ENCODE data around the gene AKIP1.
A peak's percentile ranks its signal among the peaks of the same experiment; 100 is the strongest.
"Not testable (repeated sequence)": the region's sequence is repeated elsewhere in the genome, so short reads cannot be mapped to it uniquely, and the experiment has no call there.

The AKIP1 gene

DNA sequence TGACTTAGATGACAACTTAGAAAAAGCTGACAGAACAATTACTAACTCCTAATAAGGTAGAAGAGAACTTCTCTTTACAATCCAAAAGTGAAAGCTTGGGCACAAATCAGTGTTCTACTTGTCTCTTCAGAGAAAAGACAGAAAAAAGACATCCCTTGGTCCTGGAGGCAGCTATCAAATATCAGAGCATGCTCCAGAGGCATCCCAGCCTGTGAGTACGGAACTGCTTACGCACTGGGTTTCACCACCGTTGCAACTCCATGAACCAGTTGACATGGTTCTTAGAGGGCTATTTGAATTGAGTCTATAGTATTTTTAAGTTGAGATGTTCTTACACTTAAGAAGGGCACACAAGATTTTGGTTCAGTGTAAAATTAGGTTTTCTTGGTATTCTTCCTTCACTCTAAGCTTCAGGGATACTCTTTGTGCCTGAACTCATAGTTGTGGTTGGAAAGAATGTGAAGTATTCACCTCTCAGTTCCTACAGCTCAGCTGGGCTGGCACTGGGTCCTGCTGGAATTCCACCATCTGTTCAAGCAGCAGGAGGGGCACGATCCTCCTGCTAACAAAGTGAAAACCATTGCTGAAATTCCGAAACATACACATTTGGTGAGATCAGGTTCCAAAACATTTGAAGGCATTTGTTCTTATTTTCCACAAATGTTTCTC lies 6.3 kb downstream of the AKIP1 start:
- no peak for DNase-seq

DNA sequence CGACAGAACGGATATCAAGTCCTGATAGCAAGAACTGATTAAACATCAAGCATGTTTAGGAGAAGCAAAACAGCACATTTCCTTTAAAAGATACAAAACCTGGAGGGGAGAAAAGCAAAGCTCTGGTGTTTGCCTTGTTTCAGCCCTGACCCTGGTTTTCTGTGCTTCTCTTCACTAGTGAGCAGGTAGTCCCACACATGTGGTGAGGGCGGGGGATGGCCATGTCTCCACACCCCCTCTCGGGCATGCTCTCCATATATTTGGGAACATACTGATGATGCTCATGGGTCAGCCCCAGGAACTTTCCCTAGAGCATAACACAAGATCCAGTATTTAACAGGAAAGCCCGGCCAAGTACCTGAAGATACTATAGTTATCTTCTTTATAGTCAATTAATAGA lies 11.7 kb downstream of the AKIP1 start:
- DNase-seq: no peak

DNA sequence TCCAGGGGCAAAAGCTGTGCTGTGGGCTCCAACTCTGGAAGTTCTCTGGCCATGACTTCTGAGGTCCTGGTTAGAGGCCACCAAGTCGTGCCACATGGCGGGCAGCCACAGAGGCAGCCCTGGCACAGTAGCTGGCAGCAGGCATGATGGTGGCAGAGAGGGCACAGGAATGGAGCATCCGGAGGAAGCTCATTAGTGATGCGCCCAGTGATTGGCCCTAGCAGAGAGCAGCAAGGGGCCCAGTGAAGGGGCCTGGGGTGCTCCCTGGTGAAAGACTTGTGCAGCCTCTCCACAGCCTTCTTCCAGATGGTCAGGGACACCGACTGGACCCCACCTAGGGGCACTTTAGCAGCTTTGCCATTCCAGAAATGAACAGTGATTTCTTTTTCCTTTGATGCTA lies 14.7 kb downstream of the AKIP1 start:
- no peak for DNase-seq

DNA sequence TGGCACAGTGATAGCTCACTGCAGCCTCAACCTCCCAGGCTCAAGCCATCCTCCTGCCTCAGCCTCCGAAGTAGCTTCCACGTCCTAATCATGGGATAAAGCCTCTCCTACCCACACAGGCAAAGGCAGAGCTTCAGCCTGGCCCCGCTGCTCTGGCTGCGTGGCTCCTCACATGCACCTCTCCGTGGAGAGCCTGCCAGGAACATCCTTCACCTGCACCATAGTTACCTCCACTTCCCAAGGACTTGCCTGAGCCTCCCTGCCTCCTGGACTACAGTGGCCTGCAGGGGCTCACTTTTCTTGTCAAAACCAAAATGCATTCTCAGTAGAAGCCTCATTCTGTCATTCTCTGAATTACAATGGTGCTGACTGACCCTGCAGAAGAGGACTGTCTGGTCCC lies 15.2 kb downstream of the AKIP1 start:
- DNase-seq: no peak

DNA sequence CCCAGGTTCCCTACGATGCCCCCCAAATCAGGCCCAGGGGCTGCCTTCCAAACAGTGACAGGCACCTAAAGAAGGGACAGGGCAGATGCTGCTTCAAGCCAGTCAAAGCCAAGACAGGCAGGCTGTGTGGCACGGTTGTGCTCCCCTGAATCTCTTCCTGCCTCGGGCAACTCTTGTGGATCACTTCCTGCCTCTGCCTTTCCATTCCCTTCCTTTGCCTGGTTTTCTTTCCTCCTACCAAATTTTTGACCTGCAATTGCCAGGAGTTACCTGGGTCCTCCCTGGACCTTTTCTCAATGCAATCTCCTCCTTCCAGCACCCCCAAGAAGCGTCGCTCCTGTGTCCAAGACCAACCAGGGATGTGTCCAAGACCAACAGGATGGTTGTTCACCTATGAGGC lies 16.2 kb downstream of the AKIP1 start:
- DNase-seq: no peak

DNA sequence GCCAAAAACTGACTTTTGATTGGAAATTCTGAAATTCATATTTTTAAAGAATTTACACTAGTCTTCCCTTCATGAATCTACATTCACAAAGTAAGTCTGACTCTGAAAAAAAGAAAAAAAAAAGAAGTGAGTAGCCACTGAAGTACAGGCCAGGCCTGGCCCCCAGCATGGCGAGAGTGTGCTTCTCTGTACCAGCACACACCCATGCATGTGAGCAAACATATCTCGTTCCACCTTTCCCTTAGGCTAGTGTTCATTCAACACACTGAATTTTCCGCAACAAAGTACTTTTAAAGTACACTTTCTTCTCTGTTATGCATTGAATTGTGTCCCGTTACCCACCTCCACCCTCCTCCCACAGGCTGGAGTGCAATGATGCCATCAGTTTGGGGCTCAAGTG lies 17.2 kb downstream of the AKIP1 start:
- DNase-seq: no peak

DNA sequence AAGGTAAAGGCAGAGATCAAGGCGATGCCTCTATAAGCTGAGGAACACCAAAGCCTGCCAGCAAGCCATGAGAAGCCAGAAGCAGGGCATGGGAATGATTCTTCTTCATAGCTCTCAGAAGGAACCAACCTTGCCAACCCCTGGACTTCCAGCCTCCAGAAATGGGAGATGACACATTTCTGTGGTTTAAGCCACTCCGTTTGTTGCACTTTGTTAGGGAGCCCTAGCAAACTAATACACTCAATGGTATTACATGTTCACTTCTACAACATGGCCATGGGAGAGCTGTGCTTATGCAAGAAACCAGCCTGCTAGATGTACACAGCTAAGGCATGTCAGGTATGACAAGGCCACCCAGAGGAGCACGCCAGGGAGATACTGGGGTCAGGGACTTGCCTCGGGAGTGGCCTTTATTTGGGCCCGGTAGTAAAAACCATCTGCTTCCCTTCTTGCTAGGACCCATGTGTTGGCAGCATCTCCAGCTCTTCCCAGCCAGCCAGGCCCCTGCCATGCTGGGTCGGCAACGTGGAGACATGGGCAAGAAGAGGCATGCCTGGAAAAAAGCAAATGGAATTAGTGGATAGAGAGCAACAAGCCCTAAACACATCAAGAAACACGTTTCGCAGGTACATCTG lies 18.1 kb downstream of the AKIP1 start:
- no peak for DNase-seq

DNA sequence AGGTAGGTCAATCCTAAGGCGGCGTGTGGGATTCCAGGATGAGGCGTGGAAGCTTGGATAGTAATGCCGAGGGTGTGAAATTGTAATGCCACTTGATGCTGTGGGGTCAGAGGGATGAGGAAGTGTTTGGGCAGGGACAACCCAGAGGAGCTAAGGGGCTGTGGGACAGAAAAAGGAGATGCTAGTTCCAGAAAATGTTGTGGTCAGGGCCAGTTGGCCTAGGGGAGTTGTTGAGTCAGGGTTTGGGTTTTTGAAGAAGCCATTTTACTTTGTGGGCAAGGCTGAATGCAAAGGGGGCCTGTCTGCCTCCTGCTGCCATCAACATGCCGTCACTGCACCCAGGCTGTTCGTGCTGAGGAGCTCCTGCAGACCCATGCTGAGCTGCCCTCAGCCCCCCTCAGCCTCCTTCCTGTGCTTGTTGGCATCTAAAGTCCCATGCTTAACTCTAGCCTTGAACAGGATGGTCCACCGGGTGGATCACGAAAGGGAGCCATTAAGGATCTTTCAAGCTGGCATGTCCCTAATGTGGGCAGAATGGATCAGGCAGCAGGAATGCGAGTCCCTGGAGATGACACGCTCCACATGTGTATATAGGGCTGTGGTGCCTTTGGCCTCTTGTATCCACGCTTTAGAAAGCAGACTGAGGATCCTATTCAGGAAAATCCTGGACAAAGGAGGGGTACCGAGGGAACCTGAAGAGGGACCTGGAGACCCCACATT lies 19.6 kb downstream of the AKIP1 start:
- no peak for DNase-seq

DNA sequence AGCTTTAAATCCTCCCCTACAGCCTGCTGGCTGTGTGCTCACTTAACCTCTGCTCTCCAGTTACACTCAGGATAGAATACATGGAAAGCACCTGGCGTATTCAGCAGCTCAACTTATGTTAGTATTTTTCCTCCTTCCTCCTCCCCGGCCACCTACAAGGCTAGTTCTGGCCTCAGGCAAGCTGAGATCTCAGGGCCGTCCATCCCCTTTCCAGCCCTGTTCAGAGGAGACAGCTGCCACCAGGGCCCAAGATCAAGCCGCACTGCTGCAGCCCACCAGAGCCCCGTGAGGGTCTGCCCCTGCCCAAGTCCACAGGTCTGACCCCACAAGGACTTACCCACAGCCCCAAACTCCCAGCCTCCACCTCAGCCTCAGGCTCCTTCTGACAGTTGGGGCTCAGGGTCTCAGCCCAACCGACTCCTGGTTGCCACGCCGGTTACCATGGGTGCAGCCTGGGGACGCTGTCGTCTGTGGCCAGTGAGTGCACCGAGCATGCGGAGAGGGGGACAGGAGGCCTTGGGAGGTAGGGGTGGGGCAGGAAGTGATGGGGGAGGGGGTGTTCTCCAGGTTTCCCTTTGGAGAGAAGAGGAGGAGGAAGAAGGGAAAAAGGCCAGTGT lies 21.7 kb downstream of the AKIP1 start, which contains the start of gene C11orf16:
TSS of gene C11orf16 (minus strand) at position 384 of the 617 bp plus-strand sequence. CDS start 639 bp downstream, outside the sequence.
- DNase-seq: peak; percentile 76 to 85

DNA sequence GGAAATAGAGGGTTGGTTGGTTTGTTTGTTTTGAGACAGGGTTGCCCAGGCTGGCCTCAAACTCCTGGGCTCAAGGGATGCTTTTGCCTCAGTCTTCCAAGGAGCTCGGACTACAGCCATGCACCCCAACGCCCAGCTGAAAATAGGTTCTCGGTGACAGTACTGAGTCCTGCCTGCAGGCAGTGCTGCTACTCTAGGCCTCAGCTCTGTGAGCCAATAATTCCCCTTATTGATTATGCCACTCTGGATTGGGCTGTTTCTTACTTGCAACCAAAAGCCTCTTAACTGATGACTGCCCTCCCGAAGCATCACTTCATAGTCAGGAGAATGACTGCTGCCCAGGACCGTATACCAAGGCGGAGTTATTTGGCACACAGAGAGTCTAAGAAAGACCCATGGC lies 22.9 kb downstream of the AKIP1 start:
- peak in 1 of 2 experiments; percentile 6 for DNase-seq

DNA sequence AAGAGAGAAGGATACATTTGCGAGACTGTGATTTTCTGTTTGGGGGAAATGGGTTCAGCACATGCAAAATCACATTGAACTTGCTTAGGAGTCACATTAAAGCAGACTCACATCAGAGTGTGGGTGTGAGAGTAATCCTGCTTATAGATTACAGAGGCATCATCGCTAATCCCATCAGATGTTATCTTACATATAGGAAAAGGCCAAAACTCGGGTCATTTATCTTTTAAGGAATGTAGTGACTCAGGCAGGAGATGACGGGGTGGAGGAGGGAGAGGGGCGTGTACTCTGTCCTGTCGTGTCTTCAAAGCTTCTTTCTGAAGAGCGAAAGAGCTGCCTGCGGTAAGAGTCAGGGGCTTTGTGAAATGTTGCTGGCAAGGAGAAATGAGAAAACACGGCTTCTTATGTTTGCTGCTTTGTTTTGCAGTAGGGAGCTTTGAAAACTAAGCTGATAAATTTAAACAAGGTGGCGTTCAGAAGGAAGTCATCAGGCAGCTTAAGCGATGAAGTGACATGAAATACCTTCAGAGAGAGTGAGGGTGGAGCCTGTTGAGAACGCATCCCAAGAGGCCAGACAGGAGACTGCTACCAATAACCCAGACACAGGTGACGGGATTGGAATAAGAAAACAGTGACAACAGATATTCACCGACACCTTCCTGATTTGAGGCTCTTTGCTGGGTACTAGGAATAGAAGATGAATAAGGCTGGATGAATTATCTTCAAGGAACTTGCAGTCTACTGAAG lies 23.9 kb downstream of the AKIP1 start:
- DNase-seq: no peak

DNA sequence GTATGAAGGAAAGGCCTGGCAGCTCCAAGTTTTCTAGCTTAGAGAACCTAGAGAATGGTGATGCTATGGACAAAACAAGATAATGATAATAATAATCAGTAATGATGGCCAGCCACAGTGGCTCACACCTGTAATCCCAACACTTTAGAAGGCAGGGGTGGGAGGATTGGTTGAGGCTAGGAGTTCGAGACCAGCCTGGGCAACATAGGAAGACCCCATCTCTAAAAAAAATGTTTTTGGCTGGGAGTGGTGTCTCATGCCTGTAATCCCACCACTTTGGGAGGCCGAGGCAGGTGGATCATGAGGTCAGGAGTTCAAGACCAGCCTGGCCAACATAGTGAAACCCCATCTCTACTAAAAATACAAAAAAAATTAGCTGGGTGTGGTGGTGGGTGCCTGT lies 24.8 kb downstream of the AKIP1 start:
- DNase-seq: not testable (repeated sequence)

DNA sequence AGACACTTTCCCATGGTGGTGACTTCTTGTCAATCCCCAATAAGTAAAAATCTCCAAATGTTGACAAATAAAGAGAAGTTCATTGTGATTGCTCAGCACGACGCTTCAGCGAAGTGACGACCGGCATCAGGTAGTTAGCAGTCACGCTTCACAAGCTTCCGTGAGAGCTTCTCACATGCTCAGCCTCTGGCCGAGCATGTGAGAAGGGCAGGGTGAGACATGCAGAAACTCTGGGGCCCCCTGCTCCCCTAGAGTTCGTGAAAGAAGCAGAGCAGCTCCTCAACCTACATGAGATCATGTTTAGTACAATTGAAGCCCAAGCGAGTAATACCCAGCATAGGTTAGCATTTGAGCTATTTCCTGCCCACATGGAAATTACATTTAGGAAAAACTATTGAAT lies 26.2 kb downstream of the AKIP1 start:
- DNase-seq: peak in 1 of 2 experiments; percentile 15

DNA sequence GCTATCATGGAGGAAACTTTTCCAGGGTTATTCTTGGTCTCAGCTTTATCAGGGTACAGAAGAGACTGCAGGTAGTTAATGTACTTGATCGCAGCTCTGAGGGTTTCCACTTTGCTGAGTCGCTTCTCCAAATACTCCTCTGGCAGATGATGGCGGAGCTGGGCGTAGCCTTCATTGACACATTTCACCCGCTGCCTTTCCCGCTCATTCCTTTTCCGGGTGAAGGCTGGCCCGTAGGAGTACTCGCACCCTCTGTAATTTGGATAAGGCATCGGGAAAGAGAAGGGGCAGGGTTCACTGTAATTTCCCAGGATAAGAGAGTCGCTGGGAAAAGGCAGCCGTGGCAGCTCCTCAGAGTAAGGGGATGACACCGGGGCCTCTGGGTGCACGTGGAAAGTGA lies 26.7 kb downstream of the AKIP1 start:
- DNase-seq: no peak

DNA sequence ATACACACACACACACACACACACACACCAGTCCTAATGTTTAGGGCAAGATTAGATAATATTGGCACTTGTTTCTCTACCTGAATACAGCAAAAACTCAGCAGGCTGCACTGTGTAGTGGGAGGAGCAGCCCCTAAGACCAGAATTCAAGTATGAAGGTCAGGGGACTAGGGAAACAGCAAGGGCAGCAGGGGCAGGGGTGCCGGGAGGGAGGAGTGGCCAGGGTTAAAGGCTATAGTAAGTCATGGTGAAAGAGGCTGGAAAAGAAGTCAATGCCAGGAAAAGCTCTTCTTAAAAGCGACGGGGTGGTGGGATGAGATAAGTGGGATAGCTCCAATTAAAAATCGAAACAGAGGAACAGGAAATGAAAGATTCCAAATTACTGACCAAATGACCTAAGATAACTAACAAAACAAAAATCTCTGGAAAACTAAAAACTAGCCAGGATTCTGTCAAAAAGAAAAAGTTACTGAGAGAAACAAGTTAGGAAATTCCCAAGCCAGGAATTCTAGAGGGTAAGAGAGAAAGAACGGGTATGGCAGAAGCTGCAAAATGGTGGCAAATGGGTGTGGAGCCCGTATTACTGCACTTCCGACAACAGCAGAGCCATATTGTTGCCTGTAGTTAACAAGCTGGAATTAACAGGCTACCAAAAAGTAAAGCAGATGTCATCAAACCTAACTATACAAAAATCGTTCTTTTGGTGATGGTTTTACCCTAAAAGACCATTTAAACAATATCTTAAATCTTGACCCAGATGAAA lies 30.5 kb downstream of the AKIP1 start:
- DNase-seq: no peak

DNA sequence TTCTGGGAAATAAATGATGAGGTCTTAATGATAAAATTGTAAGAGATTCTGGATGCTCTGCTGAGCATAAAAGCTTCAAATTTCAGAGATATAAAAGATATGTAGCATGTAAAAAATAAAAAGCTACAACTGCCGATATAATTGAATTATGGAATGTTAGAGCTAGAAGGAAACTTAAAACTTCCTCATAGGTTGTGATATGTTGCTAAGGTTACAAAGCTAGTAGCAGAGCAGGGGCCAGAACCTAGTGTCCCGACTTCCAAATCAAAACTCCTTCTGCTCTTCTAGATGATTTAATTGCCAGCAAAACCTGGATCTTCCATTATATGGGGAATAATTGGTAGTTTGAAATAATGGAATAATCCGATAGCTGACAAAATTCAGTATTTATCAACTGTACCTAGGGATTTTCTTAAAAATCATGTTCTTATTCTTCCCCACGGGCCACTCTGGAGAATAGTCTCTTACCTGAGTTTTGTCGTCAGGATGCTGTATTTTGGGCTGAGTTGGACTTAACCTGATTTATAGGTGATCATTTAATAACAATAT lies 31.6 kb downstream of the AKIP1 start, which contains the start of gene ASCL3:
TSS of gene ASCL3 (minus strand) at position 499 of the 549 bp plus-strand sequence. CDS start 4,855 bp downstream, outside the sequence.
- no peak for DNase-seq

DNA sequence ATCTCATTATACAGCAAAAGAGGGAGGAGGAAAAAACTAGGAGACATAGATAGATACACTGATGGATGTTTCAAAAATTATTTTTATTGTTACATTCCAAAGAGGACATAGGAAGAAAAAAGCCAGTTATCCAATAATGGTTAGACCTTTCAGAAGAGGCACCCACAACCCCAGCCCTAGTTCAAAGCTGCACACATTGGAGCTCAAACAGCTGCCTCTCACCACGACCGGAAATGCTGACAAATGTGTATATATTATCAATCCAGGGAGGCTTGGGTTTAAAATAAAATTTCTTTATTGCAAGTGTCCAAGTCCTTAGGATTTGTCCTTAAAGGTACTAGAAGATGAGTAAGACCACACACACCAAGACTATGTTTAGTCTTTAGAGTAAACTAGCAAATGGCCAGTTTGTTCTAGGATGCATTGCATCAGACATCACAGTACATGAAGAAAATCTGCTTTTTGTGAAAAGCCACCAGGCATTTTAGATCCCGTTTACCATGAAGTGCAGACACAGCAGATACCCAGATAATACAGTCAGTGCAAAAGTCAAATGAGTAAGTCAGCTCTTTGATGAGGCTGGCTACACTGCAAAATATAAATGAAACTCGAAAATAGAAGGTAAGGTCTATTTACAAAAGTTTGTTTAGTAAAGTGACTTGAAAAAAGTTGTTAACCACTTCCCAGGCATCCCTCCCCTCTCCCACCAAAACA lies 36.4 kb downstream of the AKIP1 start:
- no peak for DNase-seq

DNA sequence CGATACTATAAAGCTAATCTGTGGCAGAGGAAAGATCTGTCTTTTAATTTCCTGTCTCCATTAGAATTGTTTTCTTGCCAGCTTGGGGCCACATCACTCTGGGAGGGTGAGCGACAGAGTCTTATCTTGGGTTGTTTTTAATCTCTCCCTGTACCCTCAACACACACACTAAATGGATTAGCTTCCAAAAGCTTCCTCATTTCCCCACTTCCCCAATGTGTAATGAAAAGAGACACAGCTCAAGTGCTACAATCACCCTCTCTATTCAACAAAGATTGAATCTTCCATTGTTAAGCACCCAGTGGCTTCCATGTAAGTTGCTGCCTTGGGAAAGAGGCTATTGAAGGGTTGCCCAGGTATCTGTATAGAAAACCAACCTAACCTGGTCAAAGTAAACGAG lies 37.9 kb downstream of the AKIP1 start:
- DNase-seq: no peak

DNA sequence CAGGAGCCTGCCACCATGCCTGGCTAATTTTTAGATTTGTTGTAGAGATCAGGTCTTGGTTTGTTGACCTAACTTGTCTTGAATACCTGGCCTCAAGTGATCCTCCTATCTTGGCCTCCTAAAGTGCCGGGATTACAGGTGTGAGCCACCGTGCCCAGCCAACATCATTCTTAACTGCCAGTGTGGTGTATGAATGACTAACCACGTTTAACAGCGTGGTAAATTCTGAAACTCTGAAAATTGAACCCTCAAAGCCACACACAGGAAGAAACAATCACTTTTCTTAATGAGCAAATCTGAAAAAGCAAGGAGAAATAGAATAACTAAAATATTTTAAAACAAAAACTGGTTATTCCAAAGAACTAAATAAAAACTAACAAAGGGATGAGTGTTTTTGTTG lies 45.9 kb downstream of the AKIP1 start:
- no peak for DNase-seq

DNA sequence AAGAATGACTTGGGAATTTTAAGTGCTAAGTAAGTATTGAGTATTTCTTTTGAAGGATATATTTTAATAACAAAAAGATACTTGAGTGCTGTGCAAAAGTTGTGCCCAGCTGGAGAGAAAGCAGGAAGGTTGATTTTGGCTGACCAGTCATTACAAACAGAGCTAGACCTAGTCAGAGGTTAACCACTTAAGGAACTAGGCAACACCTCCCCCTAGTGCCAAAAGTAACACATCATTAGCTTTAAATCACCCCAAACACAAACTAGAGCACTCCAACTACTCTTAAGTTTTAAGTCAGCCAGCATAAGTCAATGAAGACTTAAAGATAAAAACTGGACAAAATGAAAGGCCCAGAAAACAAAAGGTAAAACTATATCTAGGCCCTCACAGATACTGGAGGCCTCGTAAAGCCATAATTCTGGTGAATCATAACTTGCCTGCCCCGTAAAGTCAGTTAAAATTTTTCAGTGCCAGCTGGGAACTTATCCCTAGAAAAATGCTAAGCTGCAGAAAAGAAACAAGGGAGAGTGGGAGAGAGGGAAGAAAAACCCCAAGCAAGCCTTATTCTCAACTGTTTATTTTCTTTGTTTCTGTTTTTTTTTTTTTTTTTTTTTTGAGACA lies 48.7 kb downstream of the AKIP1 start:
- DNase-seq: peak; percentile 61 to 77

DNA sequence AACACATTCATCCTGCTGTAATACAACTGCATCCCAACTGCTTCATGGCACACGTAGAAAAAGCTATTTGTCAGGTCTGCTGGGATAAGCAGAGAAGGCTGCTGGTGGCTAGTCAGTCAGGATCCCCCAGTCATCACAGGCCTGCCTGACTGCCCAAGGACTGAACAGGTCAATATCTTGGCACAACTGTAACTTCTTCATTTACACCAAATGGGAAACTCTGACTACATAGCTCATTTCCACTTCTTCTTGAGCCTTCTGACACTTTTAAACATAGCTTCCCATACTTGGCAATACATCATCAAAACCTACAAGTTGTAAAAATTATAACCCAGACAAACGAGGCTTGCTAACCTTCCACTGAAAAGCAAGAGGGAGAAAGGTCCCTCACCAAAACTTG lies 50.4 kb downstream of the AKIP1 start:
- DNase-seq: no peak
